ENCODE data around the gene USP30.

- TF ChIP-seq CTCF (conservative IDR thresholded peaks at IDR 0.05; ENCODE audit: low read length) (no peak), EZH2phosphoT487 (IDR thresholded peaks at IDR 0.05; ENCODE audit: borderline replicate concordance) (no peak)
Observed at GRCh38 chr12:109020796-109021380, 31.5 kb upstream of the USP30 start, which contains the start of gene SVOP.

Data from Loucy (cell line).